SK-N-MC (cell line): ENCODE measurements around the gene GOLT1A.

Experiments used
- EZH2 ChIP-seq: fragments of 200-600 bp; sonication (generic); IDR thresholded peaks from one replicate; pipeline ENCODE4 v1.6.1; 2017; ENCODE audit warnings: antibody characterized with exemption
- POLR2AphosphoS5 ChIP-seq: IDR thresholded peaks from 2 replicates; pipeline ENCODE4 v1.6.1; 2012; ENCODE audit warnings: mild to moderate bottlenecking, low read depth, low read length, borderline replicate concordance

DNA sequence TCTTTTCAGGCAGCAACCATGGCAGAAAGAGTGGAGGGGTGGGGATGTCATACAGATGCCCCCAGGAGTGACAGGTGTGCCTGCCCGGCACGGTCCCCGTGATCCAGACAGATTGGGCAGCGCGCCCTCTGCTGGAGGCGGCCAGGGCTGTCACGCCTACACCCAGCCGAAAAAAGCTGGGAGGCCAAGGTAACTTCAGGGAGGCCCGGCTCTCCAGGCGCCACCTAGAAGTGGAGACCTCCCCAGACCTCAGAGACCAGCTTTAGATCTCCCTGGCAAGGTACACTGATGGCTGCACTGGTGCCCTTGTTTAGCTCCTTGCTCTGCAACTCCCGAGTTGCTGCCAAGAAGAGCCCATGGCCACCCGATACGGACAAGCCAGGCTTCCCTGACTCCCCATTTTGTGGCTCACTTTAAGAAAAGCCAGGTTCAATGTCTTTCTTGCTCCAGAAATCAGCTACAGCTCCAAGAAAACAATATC is 6.6 kb downstream of the GOLT1A start:
- TF ChIP-seq EZH2 (no peak), POLR2AphosphoS5 (no peak)
